ENCODE data around the gene GRAP2.

- TF ChIP-seq CTCF (IDR thresholded peaks at IDR 0.05) = no peak
- no peak for TF ChIP-seq EP300 (IDR thresholded peaks at IDR 0.05)
- TF ChIP-seq POLR2AphosphoS5 (IDR thresholded peaks at IDR 0.05) = no peak
Measured at GRCh38 chr22:39933741-39934140, 32.9 kb downstream of the GRAP2 start.

All from esophagus muscularis mucosa (tissue), 4 donors.